DND-41 (cell line): ENCODE results near the gene PRIM2.
"Not testable (repeated sequence)": the region's sequence is repeated elsewhere in the genome, so short reads cannot be mapped to it uniquely, and the experiment has no call there.

Source experiments
- EZH2 ChIP-seq: IDR thresholded peaks from 3 replicates; pipeline ENCODE4 v1.6.1; 2012; ENCODE audit warnings: borderline replicate concordance, low read depth, mild to moderate bottlenecking, moderate library complexity, low read length, inconsistent platforms; ENCODE audit not compliant: severe bottlenecking
- TF ChIP-seq, protein P1 (sequence below): IDR thresholded peaks from 2 replicates; pipeline ENCODE4 v1.5.1; 2012; ENCODE audit warnings: borderline replicate concordance, low read length, moderate library complexity, mild to moderate bottlenecking; ENCODE audit not compliant: poor library complexity, severe bottlenecking; ENCODE audit errors: extremely low read depth

DNA sequence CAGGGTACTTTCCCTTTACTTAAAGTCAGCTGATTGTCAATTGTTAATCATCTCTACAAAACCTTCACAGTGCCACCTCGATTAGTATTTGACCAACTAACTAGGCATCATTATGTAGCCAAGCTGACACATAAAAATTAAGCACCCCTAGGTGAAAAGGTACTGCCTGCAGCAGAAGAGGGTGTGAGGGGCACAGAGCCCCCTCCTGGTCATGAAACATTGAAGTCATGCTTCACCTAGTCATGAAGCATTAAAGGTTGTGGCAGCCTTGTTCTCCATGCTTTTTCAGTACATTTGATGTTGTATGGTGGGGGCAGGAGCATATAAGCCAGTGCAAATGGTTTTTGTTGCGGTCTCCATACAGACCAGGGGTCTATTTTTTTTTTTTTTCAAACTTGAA is 142.4 kb downstream of the PRIM2 start:
- TF ChIP-seq, protein P1, sequence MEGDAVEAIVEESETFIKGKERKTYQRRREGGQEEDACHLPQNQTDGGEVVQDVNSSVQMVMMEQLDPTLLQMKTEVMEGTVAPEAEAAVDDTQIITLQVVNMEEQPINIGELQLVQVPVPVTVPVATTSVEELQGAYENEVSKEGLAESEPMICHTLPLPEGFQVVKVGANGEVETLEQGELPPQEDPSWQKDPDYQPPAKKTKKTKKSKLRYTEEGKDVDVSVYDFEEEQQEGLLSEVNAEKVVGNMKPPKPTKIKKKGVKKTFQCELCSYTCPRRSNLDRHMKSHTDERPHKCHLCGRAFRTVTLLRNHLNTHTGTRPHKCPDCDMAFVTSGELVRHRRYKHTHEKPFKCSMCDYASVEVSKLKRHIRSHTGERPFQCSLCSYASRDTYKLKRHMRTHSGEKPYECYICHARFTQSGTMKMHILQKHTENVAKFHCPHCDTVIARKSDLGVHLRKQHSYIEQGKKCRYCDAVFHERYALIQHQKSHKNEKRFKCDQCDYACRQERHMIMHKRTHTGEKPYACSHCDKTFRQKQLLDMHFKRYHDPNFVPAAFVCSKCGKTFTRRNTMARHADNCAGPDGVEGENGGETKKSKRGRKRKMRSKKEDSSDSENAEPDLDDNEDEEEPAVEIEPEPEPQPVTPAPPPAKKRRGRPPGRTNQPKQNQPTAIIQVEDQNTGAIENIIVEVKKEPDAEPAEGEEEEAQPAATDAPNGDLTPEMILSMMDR, result not testable (repeated sequence)
- TF ChIP-seq EZH2, result not testable (repeated sequence)
